Neural crest cell (in vitro differentiated cells): ENCODE results near the gene RAB3D. TPM values are rescaled to one million over a fixed set of nuclear protein-coding genes. Genes with fewer than 3 reads are reported as not detected.

Source experiments
- DNase-seq: peaks from one replicate; pipeline ENCODE4 v3.0.0; 2021; ENCODE audit warnings: low read depth, mixed read lengths, low spot score
- H3K27ac Mint-ChIP-seq: one replicate; pipeline ENCODE4 v1.8.0; 2021; ENCODE audit warnings: mild to moderate bottlenecking, mixed read lengths; ENCODE audit not compliant: unreplicated experiment
- H3K27me3 Mint-ChIP-seq: 2 replicates; pipeline ENCODE4 v1.8.0; 2021; ENCODE audit warnings: low read depth, mild to moderate bottlenecking, mixed read lengths
- H3K36me3 Mint-ChIP-seq: 2 replicates; pipeline ENCODE4 v1.8.0; 2021; ENCODE audit warnings: low read depth, mild to moderate bottlenecking, mixed read lengths
- H3K4me1 Mint-ChIP-seq: 2 replicates; pipeline ENCODE4 v1.8.0; 2021; ENCODE audit warnings: mixed read lengths
- H3K4me3 Mint-ChIP-seq: one replicate; pipeline ENCODE4 v1.8.0; 2021; ENCODE audit warnings: mild to moderate bottlenecking, mixed read lengths
- H3K9me3 Mint-ChIP-seq: 2 replicates; pipeline ENCODE4 v1.8.0; 2021; ENCODE audit warnings: mixed read lengths
- CTCF ChIP-seq: fragments of 200-600 bp; sonication (generic); conservative IDR thresholded peaks from 2 replicates; pipeline ENCODE4 v1.5.0; 2021; ENCODE audit warnings: antibody characterized with exemption, mild to moderate bottlenecking
- total RNA-seq: library from RNA; stranded (reverse); gene quantifications from 2 replicates; pipeline ENCODE4 v1.2.1, GENCODE V29; 2021

The RAB3D gene
- total RNA-seq, 1 donor from 2014 or later: 15.1 TPM

GRCh38 chr19:11363881-11364280, 24.4 kb upstream of the RAB3D start:
- peaks cover 8% of the 10 kb centered on the region for H3K4me1 Mint-ChIP-seq
- DNase-seq: no peak

GRCh38 chr19:11361771-11362731, 22.6 kb upstream of the RAB3D start:
- Mint-ChIP-seq H3K4me3 (peak overlapping the region; percentile 84), H3K36me3 (no peaks in the 10 kb centered on the region), H3K4me1 (peaks cover 8% of the 10 kb centered on the region), H3K27ac (no peak overlapping the region), H3K9me3 (no peaks in the 10 kb centered on the region), H3K27me3 (peaks cover 31% of the 10 kb centered on the region)
- no peak for DNase-seq
- TF ChIP-seq CTCF: no peak

More at GRCh38 chr19:11363881-11364280, 24.4 kb upstream of the RAB3D start:
- Mint-ChIP-seq H3K36me3 (no peaks in the 10 kb centered on the region), H3K27me3 (peaks cover 24% of the 10 kb centered on the region), H3K27ac (no peak overlapping the region), H3K9me3 (no peaks in the 10 kb centered on the region), H3K4me3 (no peak overlapping the region)
- TF ChIP-seq CTCF: no peak

- H3K4me1 Mint-ChIP-seq: peaks cover 11% of the 10 kb centered on the region
- peak; percentile 85 for DNase-seq
- H3K27ac Mint-ChIP-seq: no peak overlapping the region
- H3K4me3 Mint-ChIP-seq: peak overlapping the region; percentile 84
- no peaks in the 10 kb centered on the region for H3K36me3 Mint-ChIP-seq
- H3K9me3 Mint-ChIP-seq: no peaks in the 10 kb centered on the region
- peak; percentile 32 for TF ChIP-seq CTCF
- H3K27me3 Mint-ChIP-seq: peaks cover 34% of the 10 kb centered on the region
Observed at GRCh38 chr19:11361037-11361770, 21.7 kb upstream of the RAB3D start.

- DNase-seq: no peak
- H3K4me1 Mint-ChIP-seq: peaks cover 19% of the 10 kb centered on the region
- no peak for TF ChIP-seq CTCF
- H3K27me3 Mint-ChIP-seq: peaks cover 40% of the 10 kb centered on the region
- no peak overlapping the region for H3K27ac Mint-ChIP-seq
- H3K4me3 Mint-ChIP-seq: no peak overlapping the region
- no peaks in the 10 kb centered on the region for H3K9me3 Mint-ChIP-seq
- H3K36me3 Mint-ChIP-seq: no peaks in the 10 kb centered on the region
Observed at GRCh38 chr19:11359421-11359820, 20.0 kb upstream of the RAB3D start.

GRCh38 chr19:11356676-11357550, 17.5 kb upstream of the RAB3D start:
- peaks cover 19% of the 10 kb centered on the region for H3K4me1 Mint-ChIP-seq

More at GRCh38 chr19:11356676-11357550, 17.5 kb upstream of the RAB3D start:
- no peaks in the 10 kb centered on the region for H3K9me3 Mint-ChIP-seq
- no peak for DNase-seq
- H3K27ac Mint-ChIP-seq: no peak overlapping the region
- peak overlapping the region; percentile 83 for H3K4me3 Mint-ChIP-seq
- peaks cover 38% of the 10 kb centered on the region for H3K27me3 Mint-ChIP-seq
- no peaks in the 10 kb centered on the region for H3K36me3 Mint-ChIP-seq
- no peak for TF ChIP-seq CTCF
